GM19043 (cell line): Measurements from ENCODE around the gene ITIH5.

Experiments
- ATAC-seq: cut with Tn5 transposase; IDR thresholded peaks from one replicate; pipeline ENCODE4 v1.9.1; 2021; ENCODE audit warnings: low read depth; ENCODE audit not compliant: unreplicated experiment

The ITIH5 gene

GRCh38 chr10:7590271-7590670 is 76.5 kb downstream of the ITIH5 start:
- no peak for ATAC-seq

GRCh38 chr10:7589748-7590147 is 77.0 kb downstream of the ITIH5 start:
- ATAC-seq: no peak

- ATAC-seq: no peak
Observed at GRCh38 chr10:7587865-7588188, 78.9 kb downstream of the ITIH5 start.

- no peak for ATAC-seq
Observed at GRCh38 chr10:7587168-7587864, 79.5 kb downstream of the ITIH5 start.

GRCh38 chr10:7585228-7585627 is 81.5 kb downstream of the ITIH5 start:
- ATAC-seq: no peak

- no peak for ATAC-seq
Observed at GRCh38 chr10:7583626-7584025, 83.1 kb downstream of the ITIH5 start.

GRCh38 chr10:7580520-7580919 is 86.2 kb downstream of the ITIH5 start:
- no peak for ATAC-seq

GRCh38 chr10:7579681-7580080 is 87.1 kb downstream of the ITIH5 start:
- ATAC-seq: no peak

GRCh38 chr10:7577579-7577978 is 89.2 kb downstream of the ITIH5 start:
- ATAC-seq: no peak

- no peak for ATAC-seq
Observed at GRCh38 chr10:7577176-7577575, 89.6 kb downstream of the ITIH5 start.

- no peak for ATAC-seq
Observed at GRCh38 chr10:7576340-7576739, 90.4 kb downstream of the ITIH5 start.

GRCh38 chr10:7572391-7572790 is 94.4 kb downstream of the ITIH5 start:
- ATAC-seq: no peak

GRCh38 chr10:7571981-7572380 is 94.8 kb downstream of the ITIH5 start:
- ATAC-seq: no peak

GRCh38 chr10:7567911-7568620 is 98.7 kb downstream of the ITIH5 start:
- no peak for ATAC-seq

GRCh38 chr10:7566891-7567290 is 99.9 kb downstream of the ITIH5 start:
- ATAC-seq: no peak

GRCh38 chr10:7565871-7566270 is 100.9 kb downstream of the ITIH5 start:
- no peak for ATAC-seq

- ATAC-seq: no peak
Observed at GRCh38 chr10:7563770-7564169, 103.0 kb downstream of the ITIH5 start.

- no peak for ATAC-seq
Observed at GRCh38 chr10:7563368-7563767, 103.4 kb downstream of the ITIH5 start.

GRCh38 chr10:7561985-7562384 is 104.8 kb downstream of the ITIH5 start:
- ATAC-seq: no peak

GRCh38 chr10:7561216-7561893 is 105.4 kb downstream of the ITIH5 start:
- no peak for ATAC-seq

- ATAC-seq: no peak
Observed at GRCh38 chr10:7560519-7560918, 106.2 kb downstream of the ITIH5 start.

- ATAC-seq: no peak
Observed at GRCh38 chr10:7559386-7559785, 107.4 kb downstream of the ITIH5 start.
